HEK293 (cell line): ENCODE results near the gene INPP5A.

Source experiments
- IKZF3 ChIP-seq: fragments of 450-650 bp; IDR thresholded peaks from 2 replicates; pipeline ENCODE4 v1.5.0; 2018; ENCODE audit warnings: missing biosample characterization, mild to moderate bottlenecking, missing genetic modification characterization, moderate library complexity
- SETDB1 ChIP-seq: IDR thresholded peaks from one replicate; pipeline ENCODE4 v1.6.1; 2017; ENCODE audit warnings: mild to moderate bottlenecking, low read length, moderate library complexity, mixed read lengths; ENCODE audit not compliant: insufficient read length
- ZBTB17 ChIP-seq: fragments of 450-650 bp; formaldehyde crosslinking; IDR thresholded peaks from 2 replicates; pipeline ENCODE4 v1.5.1; 2016; ENCODE audit warnings: missing biosample characterization, missing genetic modification characterization
- ZBTB8A ChIP-seq: fragments of 450-650 bp; formaldehyde crosslinking; IDR thresholded peaks from 2 replicates; pipeline ENCODE4 v1.5.1; 2016; ENCODE audit warnings: missing biosample characterization, missing genetic modification characterization
- ZNF112 ChIP-seq: fragments of 450-650 bp; formaldehyde crosslinking; IDR thresholded peaks from 2 replicates; pipeline ENCODE4 v1.5.0; 2017; ENCODE audit warnings: missing biosample characterization, missing genetic modification characterization
- ZNF138 ChIP-seq: fragments of 450-650 bp; formaldehyde crosslinking; IDR thresholded peaks from 2 replicates; pipeline ENCODE4 v1.5.1; 2016; ENCODE audit warnings: missing biosample characterization, missing genetic modification characterization, borderline replicate concordance
- ZNF202 ChIP-seq: fragments of 450-650 bp; formaldehyde crosslinking; IDR thresholded peaks from 2 replicates; pipeline ENCODE4 v1.5.1; 2016; ENCODE audit warnings: missing biosample characterization, missing genetic modification characterization, borderline replicate concordance
- ZNF239 ChIP-seq: fragments of 450-650 bp; formaldehyde crosslinking; IDR thresholded peaks from 2 replicates; pipeline ENCODE4 v1.5.1; 2016; ENCODE audit warnings: missing biosample characterization, missing genetic modification characterization
- ZNF274 ChIP-seq, 2 experiments: fragments of 200-500 bp in 1 of 2; fragments of 450-650 bp in 1 of 2; sonication (Bioruptor generic) in 1 of 2; formaldehyde crosslinking in 1 of 2; IDR thresholded peaks; 2 replicates each; pipeline versions ENCODE4 v1.5.1 to v1.6.1; 2014 to 2016; ENCODE audit warnings: borderline replicate concordance in 1 of 2, inconsistent platforms in 1 of 2, low read length in 1 of 2, missing biosample characterization in 1 of 2, missing genetic modification characterization in 1 of 2
- ZNF302 ChIP-seq: fragments of 450-650 bp; formaldehyde crosslinking; IDR thresholded peaks from 2 replicates; pipeline ENCODE4 v1.5.1; 2016; ENCODE audit warnings: missing biosample characterization, missing genetic modification characterization, low read depth
- ZNF37A ChIP-seq: fragments of 450-650 bp; IDR thresholded peaks from 2 replicates; pipeline ENCODE4 v1.5.1; 2018; ENCODE audit warnings: missing biosample characterization, missing genetic modification characterization
- ZNF501 ChIP-seq: fragments of 450-650 bp; formaldehyde crosslinking; IDR thresholded peaks from 2 replicates; pipeline ENCODE4 v1.5.1; 2016; ENCODE audit warnings: missing biosample characterization, missing genetic modification characterization
- ZNF560 ChIP-seq: fragments of 450-650 bp; formaldehyde crosslinking; IDR thresholded peaks from 2 replicates; pipeline ENCODE4 v1.5.1; 2017; ENCODE audit warnings: missing biosample characterization, missing genetic modification characterization, borderline replicate concordance
- ZSCAN16 ChIP-seq: fragments of 450-650 bp; formaldehyde crosslinking; IDR thresholded peaks from 2 replicates; pipeline ENCODE4 v1.5.1; 2016; ENCODE audit warnings: missing biosample characterization, missing genetic modification characterization
- TF ChIP-seq, protein P1 (sequence below): fragments of 450-650 bp; formaldehyde crosslinking; IDR thresholded peaks from 2 replicates; pipeline ENCODE4 v1.5.1; 2017; ENCODE audit warnings: missing biosample characterization, missing genetic modification characterization
- TF ChIP-seq, protein P2 (sequence below): fragments of 450-650 bp; formaldehyde crosslinking; IDR thresholded peaks from 2 replicates; pipeline ENCODE4 v1.5.1; 2016; ENCODE audit warnings: missing biosample characterization, missing genetic modification characterization
- TF ChIP-seq, protein P3 (sequence below): fragments of 450-650 bp; formaldehyde crosslinking; IDR thresholded peaks from 2 replicates; pipeline ENCODE4 v1.5.1; 2016; ENCODE audit warnings: missing biosample characterization, missing genetic modification characterization
- TF ChIP-seq, protein P4 (sequence below): fragments of 450-650 bp; formaldehyde crosslinking; IDR thresholded peaks from 2 replicates; pipeline ENCODE4 v1.5.1; 2016; ENCODE audit warnings: missing biosample characterization, missing genetic modification characterization, borderline replicate concordance
- TF ChIP-seq, protein P5 (sequence below): fragments of 450-650 bp; formaldehyde crosslinking; IDR thresholded peaks from 2 replicates; pipeline ENCODE4 v1.5.1; 2016; ENCODE audit warnings: missing biosample characterization, missing genetic modification characterization
- TF ChIP-seq, protein P6 (sequence below): fragments of 450-650 bp; formaldehyde crosslinking; IDR thresholded peaks from 2 replicates; pipeline ENCODE4 v1.5.1; 2017; ENCODE audit warnings: missing biosample characterization, missing genetic modification characterization
- TF ChIP-seq, protein P7 (sequence below): fragments of 450-650 bp; formaldehyde crosslinking; IDR thresholded peaks from 2 replicates; pipeline ENCODE4 v1.5.1; 2017; ENCODE audit warnings: missing biosample characterization, missing genetic modification characterization

INPP5A gene

DNA sequence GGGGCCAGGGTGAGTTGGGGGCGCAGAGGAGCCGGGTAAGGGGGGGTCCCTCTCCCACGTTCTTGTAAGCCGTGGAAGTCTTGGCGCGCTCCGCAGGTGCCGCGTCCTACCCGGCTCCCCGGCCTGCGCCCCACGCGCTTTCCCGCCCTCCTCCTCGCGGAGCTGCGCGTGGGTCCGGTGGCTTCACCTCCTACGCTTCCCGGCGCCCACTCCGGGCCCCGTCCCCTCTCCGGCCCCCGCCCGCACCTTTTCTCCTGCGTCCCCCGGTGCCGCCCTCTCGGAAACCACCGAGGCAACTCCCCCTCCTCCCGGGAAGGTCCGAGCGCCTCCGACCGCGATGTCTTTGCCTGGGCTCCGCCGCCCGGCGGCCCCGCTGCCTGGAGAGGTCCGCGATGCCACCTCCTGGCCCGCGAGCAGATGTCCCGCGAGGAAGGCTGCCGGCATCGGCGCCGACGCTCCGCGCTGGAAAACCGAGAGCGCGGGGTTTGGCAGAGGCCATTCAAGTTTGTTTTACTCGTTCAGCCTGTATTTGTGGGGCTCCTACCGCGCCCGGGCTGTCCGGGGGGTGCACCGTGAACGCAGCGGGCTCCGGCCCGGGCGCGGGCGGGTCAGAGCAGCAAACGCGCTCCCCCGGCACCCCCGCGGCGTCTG lies 250.7 kb downstream of the INPP5A start (continued):
- TF ChIP-seq, protein P1, sequence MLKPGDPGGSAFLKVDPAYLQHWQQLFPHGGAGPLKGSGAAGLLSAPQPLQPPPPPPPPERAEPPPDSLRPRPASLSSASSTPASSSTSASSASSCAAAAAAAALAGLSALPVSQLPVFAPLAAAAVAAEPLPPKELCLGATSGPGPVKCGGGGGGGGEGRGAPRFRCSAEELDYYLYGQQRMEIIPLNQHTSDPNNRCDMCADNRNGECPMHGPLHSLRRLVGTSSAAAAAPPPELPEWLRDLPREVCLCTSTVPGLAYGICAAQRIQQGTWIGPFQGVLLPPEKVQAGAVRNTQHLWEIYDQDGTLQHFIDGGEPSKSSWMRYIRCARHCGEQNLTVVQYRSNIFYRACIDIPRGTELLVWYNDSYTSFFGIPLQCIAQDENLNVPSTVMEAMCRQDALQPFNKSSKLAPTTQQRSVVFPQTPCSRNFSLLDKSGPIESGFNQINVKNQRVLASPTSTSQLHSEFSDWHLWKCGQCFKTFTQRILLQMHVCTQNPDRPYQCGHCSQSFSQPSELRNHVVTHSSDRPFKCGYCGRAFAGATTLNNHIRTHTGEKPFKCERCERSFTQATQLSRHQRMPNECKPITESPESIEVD (tag by site-specific recombination) = no peak
- TF ChIP-seq, protein P2, sequence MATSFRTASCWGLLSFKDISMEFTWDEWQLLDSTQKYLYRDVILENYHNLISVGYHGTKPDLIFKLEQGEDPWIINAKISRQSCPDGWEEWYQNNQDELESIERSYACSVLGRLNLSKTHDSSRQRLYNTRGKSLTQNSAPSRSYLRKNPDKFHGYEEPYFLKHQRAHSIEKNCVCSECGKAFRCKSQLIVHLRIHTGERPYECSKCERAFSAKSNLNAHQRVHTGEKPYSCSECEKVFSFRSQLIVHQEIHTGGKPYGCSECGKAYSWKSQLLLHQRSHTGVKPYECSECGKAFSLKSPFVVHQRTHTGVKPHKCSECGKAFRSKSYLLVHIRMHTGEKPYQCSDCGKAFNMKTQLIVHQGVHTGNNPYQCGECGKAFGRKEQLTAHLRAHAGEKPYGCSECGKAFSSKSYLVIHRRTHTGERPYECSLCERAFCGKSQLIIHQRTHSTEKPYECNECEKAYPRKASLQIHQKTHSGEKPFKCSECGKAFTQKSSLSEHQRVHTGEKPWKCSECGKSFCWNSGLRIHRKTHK (tag by site-specific recombination) = no peak
- TF ChIP-seq ZNF138 (tag by site-specific recombination) (no peak), ZBTB8A (peak; percentile 26; the same call in 1 of the 2 replicates), ZNF239 (tag by site-specific recombination) (no peak), ZNF202 (tag by site-specific recombination) (no peak), IKZF3 (tag by site-specific recombination) (no peak), ZBTB17 (tag by site-specific recombination) (0 out of 2 replicates have a peak, but pooled peaks have one; percentile 28), ZNF560 (0 out of 2 replicates have a peak, but pooled peaks have one; percentile 31), ZSCAN16 (tag by site-specific recombination) (no peak), ZNF302 (tag by site-specific recombination) (no peak), SETDB1 (no peak), ZNF37A (tag by site-specific recombination) (no peak), ZNF501 (tag by site-specific recombination) (no peak), ZNF274 (IDR thresholded peaks at IDR 0.05; ENCODE audit: low read length) (no peak), ZNF274 (tag by site-specific recombination; IDR thresholded peaks at IDR 0.05; ENCODE audit: borderline replicate concordance) (no peak), ZNF112 (tag by site-specific recombination) (no peak)
- TF ChIP-seq, protein P3, sequence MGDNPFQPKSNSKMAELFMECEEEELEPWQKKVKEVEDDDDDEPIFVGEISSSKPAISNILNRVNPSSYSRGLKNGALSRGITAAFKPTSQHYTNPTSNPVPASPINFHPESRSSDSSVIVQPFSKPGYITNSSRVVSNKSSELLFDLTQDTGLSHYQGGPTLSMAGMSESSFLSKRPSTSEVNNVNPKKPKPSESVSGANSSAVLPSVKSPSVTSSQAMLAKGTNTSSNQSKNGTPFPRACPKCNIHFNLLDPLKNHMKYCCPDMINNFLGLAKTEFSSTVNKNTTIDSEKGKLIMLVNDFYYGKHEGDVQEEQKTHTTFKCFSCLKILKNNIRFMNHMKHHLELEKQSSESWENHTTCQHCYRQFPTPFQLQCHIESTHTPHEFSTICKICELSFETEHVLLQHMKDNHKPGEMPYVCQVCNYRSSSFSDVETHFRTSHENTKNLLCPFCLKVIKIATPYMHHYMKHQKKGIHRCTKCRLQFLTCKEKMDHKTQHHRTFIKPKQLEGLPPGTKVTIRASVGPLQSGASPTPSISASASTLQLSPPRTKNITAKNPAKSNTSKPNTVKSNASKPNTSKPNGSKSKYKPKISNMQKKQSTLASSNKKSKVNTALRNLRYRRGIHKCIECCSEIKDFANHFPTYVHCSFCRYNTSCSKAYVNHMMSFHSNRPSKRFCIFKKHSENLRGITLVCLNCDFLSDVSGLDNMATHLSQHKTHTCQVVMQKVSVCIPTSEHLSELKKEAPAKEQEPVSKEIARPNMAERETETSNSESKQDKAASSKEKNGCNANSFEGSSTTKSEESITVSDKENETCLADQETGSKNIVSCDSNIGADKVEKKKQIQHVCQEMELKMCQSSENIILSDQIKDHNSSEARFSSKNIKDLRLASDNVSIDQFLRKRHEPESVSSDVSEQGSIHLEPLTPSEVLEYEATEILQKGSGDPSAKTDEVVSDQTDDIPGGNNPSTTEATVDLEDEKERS = no peak
- TF ChIP-seq, protein P4, sequence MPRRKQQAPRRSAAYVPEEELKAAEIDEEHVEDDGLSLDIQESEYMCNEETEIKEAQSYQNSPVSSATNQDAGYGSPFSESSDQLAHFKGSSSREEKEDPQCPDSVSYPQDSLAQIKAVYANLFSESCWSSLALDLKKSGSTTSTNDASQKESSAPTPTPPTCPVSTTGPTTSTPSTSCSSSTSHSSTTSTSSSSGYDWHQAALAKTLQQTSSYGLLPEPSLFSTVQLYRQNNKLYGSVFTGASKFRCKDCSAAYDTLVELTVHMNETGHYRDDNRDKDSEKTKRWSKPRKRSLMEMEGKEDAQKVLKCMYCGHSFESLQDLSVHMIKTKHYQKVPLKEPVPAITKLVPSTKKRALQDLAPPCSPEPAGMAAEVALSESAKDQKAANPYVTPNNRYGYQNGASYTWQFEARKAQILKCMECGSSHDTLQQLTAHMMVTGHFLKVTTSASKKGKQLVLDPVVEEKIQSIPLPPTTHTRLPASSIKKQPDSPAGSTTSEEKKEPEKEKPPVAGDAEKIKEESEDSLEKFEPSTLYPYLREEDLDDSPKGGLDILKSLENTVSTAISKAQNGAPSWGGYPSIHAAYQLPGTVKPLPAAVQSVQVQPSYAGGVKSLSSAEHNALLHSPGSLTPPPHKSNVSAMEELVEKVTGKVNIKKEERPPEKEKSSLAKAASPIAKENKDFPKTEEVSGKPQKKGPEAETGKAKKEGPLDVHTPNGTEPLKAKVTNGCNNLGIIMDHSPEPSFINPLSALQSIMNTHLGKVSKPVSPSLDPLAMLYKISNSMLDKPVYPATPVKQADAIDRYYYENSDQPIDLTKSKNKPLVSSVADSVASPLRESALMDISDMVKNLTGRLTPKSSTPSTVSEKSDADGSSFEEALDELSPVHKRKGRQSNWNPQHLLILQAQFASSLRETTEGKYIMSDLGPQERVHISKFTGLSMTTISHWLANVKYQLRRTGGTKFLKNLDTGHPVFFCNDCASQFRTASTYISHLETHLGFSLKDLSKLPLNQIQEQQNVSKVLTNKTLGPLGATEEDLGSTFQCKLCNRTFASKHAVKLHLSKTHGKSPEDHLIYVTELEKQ (tag by site-specific recombination) = no peak
- TF ChIP-seq, protein P5, sequence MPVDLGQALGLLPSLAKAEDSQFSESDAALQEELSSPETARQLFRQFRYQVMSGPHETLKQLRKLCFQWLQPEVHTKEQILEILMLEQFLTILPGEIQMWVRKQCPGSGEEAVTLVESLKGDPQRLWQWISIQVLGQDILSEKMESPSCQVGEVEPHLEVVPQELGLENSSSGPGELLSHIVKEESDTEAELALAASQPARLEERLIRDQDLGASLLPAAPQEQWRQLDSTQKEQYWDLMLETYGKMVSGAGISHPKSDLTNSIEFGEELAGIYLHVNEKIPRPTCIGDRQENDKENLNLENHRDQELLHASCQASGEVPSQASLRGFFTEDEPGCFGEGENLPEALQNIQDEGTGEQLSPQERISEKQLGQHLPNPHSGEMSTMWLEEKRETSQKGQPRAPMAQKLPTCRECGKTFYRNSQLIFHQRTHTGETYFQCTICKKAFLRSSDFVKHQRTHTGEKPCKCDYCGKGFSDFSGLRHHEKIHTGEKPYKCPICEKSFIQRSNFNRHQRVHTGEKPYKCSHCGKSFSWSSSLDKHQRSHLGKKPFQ (tag by site-specific recombination) = no peak
- TF ChIP-seq, protein P6, sequence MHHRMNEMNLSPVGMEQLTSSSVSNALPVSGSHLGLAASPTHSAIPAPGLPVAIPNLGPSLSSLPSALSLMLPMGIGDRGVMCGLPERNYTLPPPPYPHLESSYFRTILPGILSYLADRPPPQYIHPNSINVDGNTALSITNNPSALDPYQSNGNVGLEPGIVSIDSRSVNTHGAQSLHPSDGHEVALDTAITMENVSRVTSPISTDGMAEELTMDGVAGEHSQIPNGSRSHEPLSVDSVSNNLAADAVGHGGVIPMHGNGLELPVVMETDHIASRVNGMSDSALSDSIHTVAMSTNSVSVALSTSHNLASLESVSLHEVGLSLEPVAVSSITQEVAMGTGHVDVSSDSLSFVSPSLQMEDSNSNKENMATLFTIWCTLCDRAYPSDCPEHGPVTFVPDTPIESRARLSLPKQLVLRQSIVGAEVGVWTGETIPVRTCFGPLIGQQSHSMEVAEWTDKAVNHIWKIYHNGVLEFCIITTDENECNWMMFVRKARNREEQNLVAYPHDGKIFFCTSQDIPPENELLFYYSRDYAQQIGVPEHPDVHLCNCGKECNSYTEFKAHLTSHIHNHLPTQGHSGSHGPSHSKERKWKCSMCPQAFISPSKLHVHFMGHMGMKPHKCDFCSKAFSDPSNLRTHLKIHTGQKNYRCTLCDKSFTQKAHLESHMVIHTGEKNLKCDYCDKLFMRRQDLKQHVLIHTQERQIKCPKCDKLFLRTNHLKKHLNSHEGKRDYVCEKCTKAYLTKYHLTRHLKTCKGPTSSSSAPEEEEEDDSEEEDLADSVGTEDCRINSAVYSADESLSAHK = no peak
- TF ChIP-seq, protein P7, sequence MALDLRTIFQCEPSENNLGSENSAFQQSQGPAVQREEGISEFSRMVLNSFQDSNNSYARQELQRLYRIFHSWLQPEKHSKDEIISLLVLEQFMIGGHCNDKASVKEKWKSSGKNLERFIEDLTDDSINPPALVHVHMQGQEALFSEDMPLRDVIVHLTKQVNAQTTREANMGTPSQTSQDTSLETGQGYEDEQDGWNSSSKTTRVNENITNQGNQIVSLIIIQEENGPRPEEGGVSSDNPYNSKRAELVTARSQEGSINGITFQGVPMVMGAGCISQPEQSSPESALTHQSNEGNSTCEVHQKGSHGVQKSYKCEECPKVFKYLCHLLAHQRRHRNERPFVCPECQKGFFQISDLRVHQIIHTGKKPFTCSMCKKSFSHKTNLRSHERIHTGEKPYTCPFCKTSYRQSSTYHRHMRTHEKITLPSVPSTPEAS (tag by site-specific recombination) = no peak
